ENCODE results near the gene GPAM.

DNA sequence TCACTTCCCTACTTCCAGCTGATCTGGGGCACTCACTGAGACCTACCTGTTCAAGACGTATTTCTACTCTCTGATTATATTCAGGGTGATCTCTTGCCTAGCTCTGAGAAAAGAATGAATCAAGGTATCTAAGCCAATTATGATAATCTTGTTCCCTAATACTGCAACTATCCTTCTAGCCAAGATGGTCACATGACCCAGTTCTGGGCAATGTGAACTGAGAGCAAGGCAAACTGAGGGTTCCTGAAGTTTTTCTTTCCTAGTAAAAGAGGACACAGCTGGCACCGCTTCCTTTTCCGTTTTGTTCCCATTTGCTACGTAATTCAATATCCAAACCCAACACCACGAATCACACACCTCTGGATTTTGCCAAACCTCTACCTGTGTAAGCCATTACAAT is 5.9 kb upstream of the GPAM start:
- TF ChIP-seq PPARA (CRISPR knock-in tag; IDR thresholded peaks at IDR 0.05; ENCODE audit: borderline replicate concordance) (no peak), BACH2 (CRISPR knock-in tag; IDR thresholded peaks at IDR 0.05; ENCODE audit: borderline replicate concordance) (no peak), ISL1 (CRISPR knock-in tag; IDR thresholded peaks at IDR 0.05) (no peak), ZFP30 (CRISPR knock-in tag; IDR thresholded peaks at IDR 0.05) (no peak), ZNF70 (CRISPR knock-in tag; IDR thresholded peaks at IDR 0.05) (no peak), ZC3H10 (CRISPR knock-in tag; IDR thresholded peaks at IDR 0.05) (no peak), ZFP3 (CRISPR knock-in tag; IDR thresholded peaks at IDR 0.05) (no peak), SNAI2 (CRISPR knock-in tag; IDR thresholded peaks at IDR 0.05) (no peak)
- TF ChIP-seq, protein P1, sequence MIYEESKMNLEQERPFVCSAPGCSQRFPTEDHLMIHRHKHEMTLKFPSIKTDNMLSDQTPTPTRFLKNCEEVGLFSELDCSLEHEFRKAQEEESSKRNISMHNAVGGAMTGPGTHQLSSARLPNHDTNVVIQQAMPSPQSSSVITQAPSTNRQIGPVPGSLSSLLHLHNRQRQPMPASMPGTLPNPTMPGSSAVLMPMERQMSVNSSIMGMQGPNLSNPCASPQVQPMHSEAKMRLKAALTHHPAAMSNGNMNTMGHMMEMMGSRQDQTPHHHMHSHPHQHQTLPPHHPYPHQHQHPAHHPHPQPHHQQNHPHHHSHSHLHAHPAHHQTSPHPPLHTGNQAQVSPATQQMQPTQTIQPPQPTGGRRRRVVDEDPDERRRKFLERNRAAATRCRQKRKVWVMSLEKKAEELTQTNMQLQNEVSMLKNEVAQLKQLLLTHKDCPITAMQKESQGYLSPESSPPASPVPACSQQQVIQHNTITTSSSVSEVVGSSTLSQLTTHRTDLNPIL (CRISPR knock-in tag; IDR thresholded peaks at IDR 0.05; ENCODE audit: low read depth): no peak
- TF ChIP-seq, protein P2, sequence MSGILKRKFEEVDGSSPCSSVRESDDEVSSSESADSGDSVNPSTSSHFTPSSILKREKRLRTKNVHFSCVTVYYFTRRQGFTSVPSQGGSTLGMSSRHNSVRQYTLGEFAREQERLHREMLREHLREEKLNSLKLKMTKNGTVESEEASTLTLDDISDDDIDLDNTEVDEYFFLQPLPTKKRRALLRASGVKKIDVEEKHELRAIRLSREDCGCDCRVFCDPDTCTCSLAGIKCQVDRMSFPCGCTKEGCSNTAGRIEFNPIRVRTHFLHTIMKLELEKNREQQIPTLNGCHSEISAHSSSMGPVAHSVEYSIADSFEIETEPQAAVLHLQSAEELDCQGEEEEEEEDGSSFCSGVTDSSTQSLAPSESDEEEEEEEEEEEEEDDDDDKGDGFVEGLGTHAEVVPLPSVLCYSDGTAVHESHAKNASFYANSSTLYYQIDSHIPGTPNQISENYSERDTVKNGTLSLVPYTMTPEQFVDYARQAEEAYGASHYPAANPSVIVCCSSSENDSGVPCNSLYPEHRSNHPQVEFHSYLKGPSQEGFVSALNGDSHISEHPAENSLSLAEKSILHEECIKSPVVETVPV (CRISPR knock-in tag; IDR thresholded peaks at IDR 0.05): no peak

Measured in SK-N-SH treated with all-trans-retinoic acid at 6 μM for 48 hours (cell line).